Umbilical cord (tissue), 2 donors: ENCODE data around the gene ATG13. TPM values are rescaled to one million over a fixed set of nuclear protein-coding genes. Genes with fewer than 3 reads are reported as not detected.

Source experiments
- DNase-seq: peaks from one replicate; pipeline ENCODE4 v3.0.0-alpha.2; 2015; ENCODE audit warnings: low spot score
- total RNA-seq: library from RNA; depleted of rRNA; stranded (reverse); fragments of >200 nt; gene quantifications from one replicate; pipeline ENCODE4 v1.2.3, GENCODE V29; 2014; ENCODE audit warnings: low replicate concordance; ENCODE audit not compliant: insufficient read depth

ATG13 gene
- total RNA-seq, 1 donor from 2014 or later = 37.6 TPM

- no peak for DNase-seq
Measured at GRCh38 chr11:46722566-46723358, 105.4 kb downstream of the ATG13 start.

GRCh38 chr11:46723359-46723680 is 106.0 kb downstream of the ATG13 start:
- no peak for DNase-seq

- no peak for DNase-seq
Measured at GRCh38 chr11:46724088-46724487, 106.7 kb downstream of the ATG13 start.

Other genes with a start within 250 kb of the ATG13 start
- 78.0 TPM for gene MDK, start 235.9 kb upstream of the ATG13 start, total RNA-seq
- not detected for gene CHRM4, start 225.8 kb upstream of the ATG13 start, total RNA-seq
- 48.6 TPM for gene AMBRA1, start 23.5 kb upstream of the ATG13 start, total RNA-seq
- 0.24 TPM for gene HARBI1, start 326 bp upstream of the ATG13 start, total RNA-seq
- gene ARHGAP1, start 83.1 kb downstream of the ATG13 start, total RNA-seq = 41.9 TPM
- gene ZNF408, start 83.5 kb downstream of the ATG13 start, total RNA-seq = 4.1 TPM
- not detected for gene F2, start 101.7 kb downstream of the ATG13 start, total RNA-seq
- gene CKAP5, start 228.7 kb downstream of the ATG13 start, total RNA-seq = 31.5 TPM